Activated CD4-positive, alpha-beta T cell treated with anti-CD3 and anti-CD28 coated beads, Interleukin-2, amount 50 U/mL, for 16 hours (primary cell): ENCODE data around the gene MEIS2.

Source experiments
- DNase-seq: peaks from one replicate; pipeline ENCODE4 v3.0.0-alpha.2; 2020

Gene MEIS2

GRCh38 chr15:36917411-36918267 is 182.7 kb downstream of the MEIS2 start:
- DNase-seq: no peak

GRCh38 chr15:36914960-36915808 is 185.2 kb downstream of the MEIS2 start:
- no peak for DNase-seq

- DNase-seq: no peak
Measured at GRCh38 chr15:36914466-36914865, 185.9 kb downstream of the MEIS2 start.

- no peak for DNase-seq
Measured at GRCh38 chr15:36912311-36912712, 188.0 kb downstream of the MEIS2 start.

GRCh38 chr15:36911322-36911944 is 188.9 kb downstream of the MEIS2 start:
- DNase-seq: no peak

DNA sequence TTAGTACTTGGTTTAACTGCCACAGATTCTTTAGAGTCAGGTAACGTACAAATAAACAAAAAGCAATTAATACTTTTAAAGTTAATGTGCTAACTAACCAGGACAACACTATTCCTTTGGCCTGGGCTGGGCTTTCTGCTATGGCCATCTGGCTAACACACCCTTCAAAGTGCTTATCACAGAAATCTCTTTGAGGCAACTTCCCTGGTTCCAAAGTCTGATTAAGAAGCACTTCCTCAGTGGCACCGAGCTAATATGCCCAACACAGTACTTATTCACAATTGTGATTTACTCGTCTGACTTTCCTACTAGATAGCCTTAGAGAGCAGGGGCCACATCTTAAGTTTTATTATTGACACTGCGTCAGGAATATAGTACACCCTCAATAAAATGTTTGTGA is 191.4 kb downstream of the MEIS2 start:
- no peak for DNase-seq

DNA sequence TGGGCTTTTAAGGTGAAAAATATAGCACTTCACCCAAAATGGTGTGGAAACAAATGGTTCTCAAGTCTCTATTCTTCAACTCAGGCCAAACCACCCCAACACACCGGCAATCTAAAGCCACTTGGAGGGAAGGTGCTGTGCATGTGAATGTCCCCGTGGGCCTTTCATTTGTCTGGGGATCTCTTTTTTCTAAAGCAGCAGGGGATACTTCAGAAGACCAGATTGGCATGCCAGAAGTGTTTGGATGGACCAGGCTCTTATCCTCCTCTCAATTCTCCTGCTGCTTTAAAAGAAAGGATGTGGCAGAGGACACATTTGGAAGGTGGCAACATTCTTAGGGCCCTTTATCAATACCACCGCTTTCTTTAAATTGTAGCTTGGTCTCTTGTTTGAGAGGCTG is 193.1 kb downstream of the MEIS2 start:
- DNase-seq: no peak

DNA sequence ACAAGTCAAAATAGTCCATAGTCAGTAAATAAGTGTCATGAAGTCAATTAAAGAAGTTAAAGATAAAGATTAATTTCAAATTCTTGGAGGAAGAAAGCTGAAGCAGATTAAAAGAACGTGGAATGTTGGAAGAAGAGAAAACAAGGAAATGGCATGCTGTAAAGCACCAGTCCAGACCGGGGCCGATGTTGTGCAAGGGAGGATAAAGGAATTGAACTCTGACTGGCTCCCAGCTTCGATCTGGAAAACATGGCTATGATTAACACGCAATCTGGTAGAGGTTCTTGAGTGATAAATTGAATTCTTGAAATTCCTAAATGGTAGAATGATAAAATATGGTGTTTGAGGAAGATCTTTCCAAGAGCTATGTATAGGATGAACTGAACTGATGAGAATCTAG is 194.4 kb downstream of the MEIS2 start:
- DNase-seq: no peak

- DNase-seq: no peak
Measured at GRCh38 chr15:36904715-36905114, 195.6 kb downstream of the MEIS2 start.

DNA sequence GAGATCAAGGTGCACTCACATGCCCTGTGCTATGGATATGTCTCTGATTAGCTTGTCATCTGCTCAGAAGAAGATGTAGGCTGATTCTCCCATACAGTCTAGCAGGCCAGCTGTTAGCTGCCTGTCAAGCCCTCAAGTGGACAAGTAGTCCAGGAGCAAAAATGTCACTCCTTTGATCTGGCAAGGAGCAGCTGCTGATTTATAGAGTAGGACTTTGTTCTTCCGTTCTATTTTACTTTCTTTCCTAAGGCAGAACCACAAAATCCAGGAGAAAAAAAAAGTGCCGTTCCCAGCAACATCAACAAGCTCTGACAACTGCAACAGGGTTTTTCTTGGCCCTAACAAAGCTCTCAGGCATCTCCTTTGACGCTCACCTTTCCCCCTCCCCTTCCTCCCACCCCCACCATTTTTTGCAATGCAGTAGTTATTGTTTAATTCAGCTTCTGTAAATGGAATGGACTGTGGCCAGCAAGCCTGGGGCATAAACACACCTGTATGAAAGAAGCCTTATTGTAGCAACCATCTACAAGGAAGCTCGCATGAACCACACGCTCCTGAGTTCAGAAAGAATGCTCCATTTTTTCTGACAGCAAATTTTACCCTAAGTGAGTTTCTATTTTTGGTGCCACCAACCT is 196.3 kb downstream of the MEIS2 start:
- DNase-seq: no peak

GRCh38 chr15:36903195-36903594 is 197.2 kb downstream of the MEIS2 start:
- no peak for DNase-seq

- DNase-seq: no peak
Measured at GRCh38 chr15:36901012-36901411, 199.3 kb downstream of the MEIS2 start.

GRCh38 chr15:36899696-36900095 is 200.7 kb downstream of the MEIS2 start:
- no peak for DNase-seq

DNA sequence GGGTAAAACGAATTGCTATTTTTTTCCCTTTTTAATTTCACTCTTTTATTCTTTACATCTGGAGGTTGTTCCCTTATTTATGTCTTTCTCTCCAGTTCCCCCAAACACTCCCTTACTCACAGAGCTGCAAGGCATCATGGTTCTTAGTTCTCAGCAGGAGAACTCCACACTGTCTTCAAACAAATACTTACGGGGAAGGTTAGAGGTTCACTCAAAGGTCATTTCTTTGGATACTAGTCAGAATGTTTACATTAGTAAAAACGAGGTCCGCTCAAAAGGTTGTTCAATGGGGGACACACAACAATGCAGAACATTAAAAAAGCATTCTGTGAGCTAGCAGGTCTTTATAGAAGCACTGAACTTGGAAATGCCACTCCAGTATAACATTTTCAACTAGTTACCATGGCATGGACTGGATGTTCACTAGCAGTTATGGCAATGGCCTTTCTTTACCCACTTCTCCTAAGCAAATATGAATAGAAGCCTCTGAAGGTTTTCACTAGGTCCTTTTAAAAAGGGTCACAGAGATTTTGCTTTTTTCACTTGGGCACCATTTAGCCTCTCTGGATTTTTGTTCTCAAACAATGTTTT is 201.7 kb downstream of the MEIS2 start:
- no peak for DNase-seq

GRCh38 chr15:36897834-36898233 is 202.5 kb downstream of the MEIS2 start:
- no peak for DNase-seq

GRCh38 chr15:36896949-36897348 is 203.4 kb downstream of the MEIS2 start:
- no peak for DNase-seq

GRCh38 chr15:36894075-36894474 is 206.3 kb downstream of the MEIS2 start:
- DNase-seq: no peak

DNA sequence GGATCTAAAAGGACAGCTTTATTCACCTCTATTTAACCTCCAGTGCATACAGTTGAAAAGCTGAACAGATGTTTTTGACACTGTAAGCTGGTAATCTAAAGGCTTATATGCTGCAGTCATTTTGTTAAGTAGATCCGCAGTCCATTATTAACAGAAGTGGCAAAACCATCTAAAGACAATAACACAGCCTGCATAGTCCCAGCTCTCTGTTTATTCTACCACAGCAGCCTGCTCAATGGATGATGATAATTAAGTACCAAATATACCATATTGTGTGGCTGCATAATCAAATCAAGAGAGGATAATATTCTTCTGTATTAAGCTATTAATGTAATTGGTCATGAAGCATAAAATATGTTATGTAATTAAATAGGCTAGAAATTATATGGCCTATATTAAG is 207.1 kb downstream of the MEIS2 start:
- DNase-seq: no peak

GRCh38 chr15:36888011-36888992 is 212.0 kb downstream of the MEIS2 start:
- DNase-seq: no peak

- DNase-seq: no peak
Measured at GRCh38 chr15:36887214-36887961, 213.0 kb downstream of the MEIS2 start.

GRCh38 chr15:36886701-36887100 is 213.6 kb downstream of the MEIS2 start:
- DNase-seq: no peak
